Naive thymus-derived CD4-positive, alpha-beta T cell (primary cell): ENCODE data around the gene AOC1. TPM values are rescaled to one million over a fixed set of nuclear protein-coding genes. Genes with fewer than 3 reads are reported as not detected.

ENCODE experiments used
- ATAC-seq: fragments of 150-1000 bp; cut with Tn5 transposase; 2 replicates; pipeline ENCODE4 v1.10.0; 2021; ENCODE audit warnings: mild to moderate bottlenecking, moderate library complexity
- CTCF ChIA-PET: fragments of 350-600 bp; sonication (Branson Sonifier 250); formaldehyde crosslinking; loops from one replicate; lab custom pipeline; 2021; ENCODE audit warnings: antibody characterized with exemption; lab: Charles Lee
- POLR2A ChIA-PET: fragments of 350-600 bp; sonication (Branson Sonifier 250); formaldehyde crosslinking; loops from one replicate; lab custom pipeline; 2021; ENCODE audit warnings: antibody characterized with exemption, inconsistent platforms; lab: Charles Lee
- DNase-seq, 9 donors: peaks; one replicate each; pipeline versions ENCODE4 v3.0.0 to v3.0.0-alpha.2; 2020 to 2022; ENCODE audit warnings: mixed read lengths in 1 of 9
- H3K27ac ChIP-seq: one replicate; pipeline ENCODE4 v1.7.0; 2013; ENCODE audit warnings: mild to moderate bottlenecking, low read depth, low read length, moderate library complexity
- H3K27me3 ChIP-seq, 2 donors: one replicate each; pipeline ENCODE4 v1.7.0; 2013; ENCODE audit warnings: low read length in 2 of 2, mild to moderate bottlenecking in 2 of 2, moderate library complexity in 2 of 2; ENCODE audit not compliant: control insufficient read depth in 2 of 2, insufficient read depth in 2 of 2
- H3K36me3 ChIP-seq, 3 experiments: 1 replicate in 2 of 3; 2 replicates in 1 of 3; pipeline ENCODE4 v1.7.0; 2013; ENCODE audit warnings: low read length in 3 of 3, mild to moderate bottlenecking in 3 of 3, moderate library complexity in 1 of 3; ENCODE audit not compliant: insufficient read depth in 3 of 3, control insufficient read depth in 2 of 3
- H3K4me1 ChIP-seq, 2 donors: one replicate each; pipeline ENCODE4 v1.7.0; 2013; ENCODE audit warnings: low read length in 2 of 2, mild to moderate bottlenecking in 2 of 2, moderate library complexity in 1 of 2; ENCODE audit not compliant: control insufficient read depth in 2 of 2, insufficient read depth in 2 of 2
- H3K4me3 ChIP-seq: 2 replicates; pipeline ENCODE4 v1.7.0; 2013; ENCODE audit warnings: mild to moderate bottlenecking, low read length
- H3K9me3 ChIP-seq, 3 experiments: 1 replicate in 2 of 3; 2 replicates in 1 of 3; pipeline ENCODE4 v1.7.0; 2013; ENCODE audit warnings: low read length in 3 of 3; ENCODE audit not compliant: control insufficient read depth in 2 of 3
- H3K27ac Mint-ChIP-seq, 9 donors: one replicate each; pipeline ENCODE4 v1.8.0; 2020 to 2022; ENCODE audit warnings: mixed read lengths in 9 of 9, mild to moderate bottlenecking in 8 of 9, moderate library complexity in 5 of 9, inconsistent platforms in 2 of 9
- H3K27me3 Mint-ChIP-seq, 5 donors: one replicate each; pipeline ENCODE4 v1.8.0; 2021 to 2022; ENCODE audit warnings: mixed read lengths in 5 of 5, mild to moderate bottlenecking in 1 of 5
- H3K36me3 Mint-ChIP-seq, 5 donors: one replicate each; pipeline ENCODE4 v1.8.0; 2020 to 2022; ENCODE audit warnings: mixed read lengths in 5 of 5, mild to moderate bottlenecking in 3 of 5, inconsistent platforms in 1 of 5
- H3K4me1 Mint-ChIP-seq, 7 donors: one replicate each; pipeline ENCODE4 v1.8.0; 2020 to 2022; ENCODE audit warnings: mixed read lengths in 7 of 7, mild to moderate bottlenecking in 3 of 7, inconsistent platforms in 1 of 7
- H3K4me3 Mint-ChIP-seq, 10 donors: one replicate each; pipeline ENCODE4 v1.8.0; 2020 to 2022; ENCODE audit warnings: mild to moderate bottlenecking in 10 of 10, mixed read lengths in 10 of 10, moderate library complexity in 6 of 10, inconsistent platforms in 2 of 10
- H3K9me3 Mint-ChIP-seq, 11 donors: one replicate each; pipeline ENCODE4 v1.8.0; 2020 to 2022; ENCODE audit warnings: mixed read lengths in 11 of 11, mild to moderate bottlenecking in 4 of 11, inconsistent platforms in 1 of 11, moderate library complexity in 1 of 11
- intact Hi-C, 2 donors: fragments of 100-400 bp; cut with micrococcal nuclease; formaldehyde crosslinking; loops; one replicate each; pipeline ENCODE4 v1.15.1; 2023
- polyA plus RNA-seq, 2 donors: library from polyadenylated mRNA; unstranded; fragments of 300-500 nt; fragmentation: Illumina TruSeq; gene quantifications; one replicate each; pipeline ENCODE4 v1.2.3, GENCODE V29; 2021
- total RNA-seq, 6 experiments: library from RNA in 5 of 6; stranded (reverse) in 5 of 6; gene quantifications; 1 replicate in 5 of 6; 2 replicates in 1 of 6; pipeline ENCODE4 v1.2.3 and lab custom pipeline; 2021 to 2026

The AOC1 gene
- total and polyA plus RNA-seq, 7 experiments from 2014 or later: 0.56 TPM; not detected in 6

DNA sequence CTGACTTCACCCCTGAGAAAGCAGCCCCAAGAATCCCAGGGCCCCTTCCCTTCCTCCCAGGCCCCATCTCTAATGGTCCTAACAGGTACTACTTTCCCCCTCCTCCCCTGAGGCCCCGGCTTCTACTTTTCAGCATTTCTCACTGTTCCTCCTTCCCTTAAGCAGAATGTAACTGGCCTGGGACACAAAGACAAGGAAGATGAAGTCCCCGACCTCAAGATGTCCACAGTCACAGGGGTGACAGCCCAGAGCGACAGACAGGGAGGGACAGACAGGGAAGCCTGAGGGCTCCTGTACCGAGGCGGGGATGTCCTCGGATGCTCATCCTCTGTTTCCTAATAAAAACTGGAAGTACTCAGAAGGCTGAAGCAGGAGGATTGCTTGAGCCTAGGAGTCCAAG, 11.6 kb downstream of the AOC1 start:
- no peak for DNase-seq
- ChIA-PET CTCF (no interaction called here), POLR2A (no interaction called here)
- Histone ChIP-seq H3K4me1 (no peaks in the 10 kb centered on the region), H3K36me3 (no peaks in the 10 kb centered on the region), H3K9me3 (no peaks in the 10 kb centered on the region), H3K27me3 (no peaks in the 10 kb centered on the region), H3K27ac (no peak overlapping the region), H3K4me3 (no peak overlapping the region)
- H3K4me3 Mint-ChIP-seq: no peak overlapping the region
- no peaks in the 10 kb centered on the region for H3K4me1 Mint-ChIP-seq
- intact Hi-C loops: no loop called here
- peaks cover 0 to 19% (median 0%) of the 10 kb centered on the region in 11 donors for H3K9me3 Mint-ChIP-seq
- H3K36me3 Mint-ChIP-seq: no peaks in the 10 kb centered on the region
- ATAC-seq: no peak
- H3K27me3 Mint-ChIP-seq: peaks cover 10 to 34% (median 16%) of the 10 kb centered on the region in 5 donors
- H3K27ac Mint-ChIP-seq: no peak overlapping the region

DNA sequence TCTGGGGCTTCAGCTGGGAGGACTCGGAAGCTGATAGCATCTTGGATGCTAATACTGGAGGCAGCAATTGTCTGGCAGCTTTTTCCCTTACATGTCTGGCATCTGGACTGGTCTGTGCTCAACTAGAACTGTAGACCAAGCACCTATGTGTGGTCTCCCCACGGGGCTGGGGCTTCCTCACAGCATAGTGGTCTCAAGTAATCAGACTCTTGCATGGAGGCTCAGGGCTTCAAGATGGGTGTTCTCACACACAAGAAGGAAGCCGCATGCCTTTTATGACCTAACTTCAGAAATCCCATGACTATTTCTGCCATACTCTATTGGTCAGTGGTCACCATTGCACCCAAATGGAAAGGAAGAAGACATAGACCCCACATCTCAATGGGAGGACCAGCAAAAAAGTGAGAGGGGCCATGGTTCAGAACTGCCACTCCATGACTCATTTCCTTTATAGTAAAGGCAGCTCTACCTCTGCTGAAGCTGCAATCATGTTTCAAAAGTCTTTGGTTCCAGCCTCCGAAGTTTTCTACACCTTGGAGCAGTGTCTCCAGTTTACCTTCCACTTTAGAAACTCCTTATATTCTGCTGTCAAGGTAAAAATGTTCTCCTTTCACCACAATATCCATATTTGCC, 14.7 kb downstream of the AOC1 start:
- Histone ChIP-seq H3K27ac (no peak overlapping the region), H3K4me1 (no peaks in the 10 kb centered on the region), H3K27me3 (no peaks in the 10 kb centered on the region), H3K36me3 (no peaks in the 10 kb centered on the region), H3K9me3 (no peaks in the 10 kb centered on the region), H3K4me3 (no peak overlapping the region)
- ATAC-seq: no peak
- intact Hi-C loops: no loop called here
- Mint-ChIP-seq H3K4me3 (no peak overlapping the region), H3K9me3 (peaks cover 0 to 19% (median 2%) of the 10 kb centered on the region in 11 donors), H3K36me3 (no peaks in the 10 kb centered on the region), H3K4me1 (no peaks in the 10 kb centered on the region), H3K27ac (no peak overlapping the region), H3K27me3 (peaks cover 15 to 34% (median 24%) of the 10 kb centered on the region in 5 donors)
- CTCF ChIA-PET: interaction anchor here (1.0 to 1.1 kb wide), 2 partner anchors 9 to 10 kb away, joined by 3 read pairs; no protein-coding TSS in a partner anchor
- no peak for DNase-seq
- POLR2A ChIA-PET: no interaction called here

DNA sequence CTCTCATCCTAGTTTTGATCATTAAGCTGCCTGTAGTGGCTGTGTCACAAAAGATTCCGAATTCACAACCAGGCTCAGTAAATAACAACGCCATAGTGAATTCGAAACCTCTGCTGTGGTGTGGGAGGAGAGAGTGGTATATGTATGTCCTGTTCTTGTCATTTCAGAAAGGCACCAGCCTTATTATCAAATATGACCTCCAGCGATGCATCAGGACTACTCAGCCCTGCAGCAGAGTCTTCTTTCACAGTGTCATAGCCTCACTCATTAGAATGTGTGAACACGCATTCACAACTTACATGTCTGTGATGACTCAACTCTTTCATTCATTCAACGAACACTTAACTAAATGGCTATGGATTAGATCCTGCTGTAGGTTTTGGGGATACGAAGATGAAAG, 15.3 kb downstream of the AOC1 start:
- CTCF ChIA-PET: interaction anchor here (1.0 kb wide), 1 partner anchor 9 kb away, joined by 3 read pairs; no protein-coding TSS in a partner anchor
- Mint-ChIP-seq H3K4me1 (no peaks in the 10 kb centered on the region), H3K4me3 (no peak overlapping the region), H3K27ac (no peak overlapping the region), H3K27me3 (peaks cover 11 to 32% (median 25%) of the 10 kb centered on the region in 5 donors), H3K9me3 (peaks cover 0 to 19% (median 2%) of the 10 kb centered on the region in 11 donors), H3K36me3 (no peaks in the 10 kb centered on the region)
- DNase-seq: no peak
- Histone ChIP-seq H3K9me3 (no peaks in the 10 kb centered on the region), H3K4me3 (no peak overlapping the region), H3K27me3 (no peaks in the 10 kb centered on the region), H3K36me3 (no peaks in the 10 kb centered on the region), H3K27ac (no peak overlapping the region), H3K4me1 (no peaks in the 10 kb centered on the region)
- intact Hi-C loops: no loop called here
- POLR2A ChIA-PET: no interaction called here
- no peak for ATAC-seq

DNA sequence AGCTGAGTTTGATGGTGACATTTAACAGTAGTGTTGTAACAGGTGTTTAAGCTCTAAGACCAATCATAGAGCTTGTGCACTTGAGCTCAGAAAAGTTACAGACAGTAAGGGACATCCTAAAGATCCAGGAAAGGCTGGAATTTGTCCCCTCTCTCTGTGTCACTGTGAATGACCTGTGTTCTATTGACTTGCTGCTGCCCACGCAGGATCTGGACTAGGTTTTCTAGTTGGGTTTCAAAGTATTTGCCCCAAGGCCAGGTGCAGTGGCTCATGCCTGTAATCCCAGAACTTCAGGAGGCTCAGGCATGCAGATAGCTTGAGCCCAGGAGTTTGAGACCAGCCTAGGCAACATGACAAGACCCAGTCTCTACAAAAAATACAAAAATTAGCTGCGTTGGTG, 17.1 kb downstream of the AOC1 start:
- H3K4me1 Mint-ChIP-seq: peaks cover 0 to 2% (median 2%) of the 10 kb centered on the region in 7 donors
- peaks cover 11 to 48% (median 25%) of the 10 kb centered on the region in 5 donors for H3K27me3 Mint-ChIP-seq
- no peak overlapping the region for H3K4me3 Mint-ChIP-seq
- H3K4me1 ChIP-seq: no peaks in the 10 kb centered on the region
- ChIA-PET POLR2A (no interaction called here), CTCF (interaction anchor here (0.6 kb wide), 1 partner anchor 140 kb away, joined by 3 read pairs; no protein-coding TSS in a partner anchor)
- H3K27me3 ChIP-seq: no peaks in the 10 kb centered on the region
- H3K36me3 Mint-ChIP-seq: no peaks in the 10 kb centered on the region
- no peak for ATAC-seq
- no peak overlapping the region for H3K4me3 ChIP-seq
- no peak overlapping the region for H3K27ac Mint-ChIP-seq
- peaks cover 0 to 15% (median 2%) of the 10 kb centered on the region in 11 donors for H3K9me3 Mint-ChIP-seq
- no peak overlapping the region for H3K27ac ChIP-seq
- H3K9me3 ChIP-seq: no peaks in the 10 kb centered on the region
- intact Hi-C loops: no loop called here
- H3K36me3 ChIP-seq: no peaks in the 10 kb centered on the region
- no peak for DNase-seq

DNA sequence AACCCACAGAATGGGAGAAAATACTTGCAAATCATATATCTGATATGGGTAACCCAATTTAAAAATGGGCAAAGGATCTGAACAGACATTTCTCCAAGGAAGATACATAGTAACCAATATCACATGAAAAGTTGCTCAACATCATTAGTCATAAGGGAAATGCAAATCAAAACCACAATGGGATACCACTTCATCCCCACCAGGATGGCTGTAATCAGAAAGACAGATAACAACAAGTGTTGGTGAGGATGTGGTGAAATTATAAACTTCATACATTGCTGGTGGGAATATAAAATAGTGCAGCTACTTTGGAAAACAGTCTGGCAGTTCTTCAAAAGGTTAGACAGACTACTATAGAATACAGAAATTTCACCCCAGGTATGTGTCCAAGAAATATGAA, 19.3 kb downstream of the AOC1 start:
- DNase-seq: no peak
- H3K27me3 ChIP-seq: no peaks in the 10 kb centered on the region
- peaks cover 7 to 11% of the 10 kb centered on the region in 2 donors for H3K4me1 ChIP-seq
- no peak overlapping the region for H3K27ac Mint-ChIP-seq
- no peak overlapping the region for H3K4me3 Mint-ChIP-seq
- H3K27me3 Mint-ChIP-seq: peaks cover 6 to 59% (median 14%) of the 10 kb centered on the region in 5 donors
- intact Hi-C loops: no loop called here
- no peaks in the 10 kb centered on the region for H3K36me3 Mint-ChIP-seq
- no peak overlapping the region for H3K4me3 ChIP-seq
- H3K9me3 Mint-ChIP-seq: peaks cover 0 to 9% (median 2%) of the 10 kb centered on the region in 11 donors
- H3K4me1 Mint-ChIP-seq: peaks cover 0 to 23% (median 17%) of the 10 kb centered on the region in 7 donors
- no peaks in the 10 kb centered on the region for H3K9me3 ChIP-seq
- POLR2A ChIA-PET: no interaction called here
- no peak overlapping the region for H3K27ac ChIP-seq
- ATAC-seq: no peak
- CTCF ChIA-PET: no interaction called here
- H3K36me3 ChIP-seq: no peaks in the 10 kb centered on the region

DNA sequence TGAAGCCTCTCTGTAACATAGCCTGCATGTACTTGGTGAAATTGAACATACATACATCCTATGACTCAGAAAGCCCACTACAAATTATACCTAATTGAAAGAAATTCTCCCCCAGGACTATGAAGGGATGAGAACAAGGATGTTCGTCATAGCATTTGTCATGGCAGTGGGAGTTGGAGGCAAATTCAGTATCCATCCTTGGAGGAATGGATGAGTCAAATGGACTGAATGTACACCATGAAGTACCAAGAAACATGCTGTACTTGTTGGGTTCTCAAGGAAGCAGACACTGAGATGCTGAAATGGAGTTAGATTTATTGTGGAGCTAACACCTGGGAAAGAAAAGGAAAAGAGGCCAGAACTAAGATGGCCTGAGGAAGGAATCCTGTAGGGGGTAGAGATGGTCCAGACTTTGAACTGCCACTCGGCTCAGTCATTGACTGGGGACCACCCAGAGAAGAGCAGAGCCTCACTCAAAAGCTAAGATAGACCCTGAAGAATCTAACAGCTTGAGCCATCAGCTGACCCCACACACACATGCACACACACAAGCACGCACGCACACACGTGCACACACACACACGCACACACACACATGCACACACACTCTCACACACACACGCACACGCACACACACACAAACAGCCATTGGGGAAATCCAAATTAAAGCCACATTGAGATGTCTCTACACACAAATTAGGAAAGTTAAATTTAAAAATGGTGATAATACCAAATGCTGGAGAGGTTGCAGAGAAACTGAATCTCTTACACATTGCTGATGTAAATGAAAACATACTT, 22.3 kb downstream of the AOC1 start:
- Histone ChIP-seq H3K27me3 (no peaks in the 10 kb centered on the region), H3K4me1 (peaks cover 7 to 11% of the 10 kb centered on the region in 2 donors), H3K36me3 (no peaks in the 10 kb centered on the region), H3K27ac (no peak overlapping the region), H3K4me3 (no peak overlapping the region), H3K9me3 (peaks cover 0 to 2% (median 0%) of the 10 kb centered on the region in 3 experiments)
- peaks cover 3 to 32% (median 29%) of the 10 kb centered on the region in 7 donors for H3K4me1 Mint-ChIP-seq
- H3K9me3 Mint-ChIP-seq: peaks cover 0 to 10% (median 6%) of the 10 kb centered on the region in 11 donors
- CTCF ChIA-PET: interaction anchor here (1.6 kb wide), 1 partner anchor 24 kb away, joined by 5 read pairs; no protein-coding TSS in a partner anchor
- intact Hi-C loops: loop anchor here in 1 of 2 donors (5.0 kb wide), 1 partner anchor 452 kb away; no protein-coding TSS in a partner anchor
- POLR2A ChIA-PET: interaction anchor here (0.7 kb wide), 1 partner anchor 81 kb away, joined by 3 read pairs; no protein-coding TSS in a partner anchor
- H3K27ac Mint-ChIP-seq: peak overlapping the region in 1 of 9 donors; percentile 70
- peak overlapping the region in 1 of 10 donors; percentile 68 for H3K4me3 Mint-ChIP-seq
- no peaks in the 10 kb centered on the region for H3K36me3 Mint-ChIP-seq
- DNase-seq (no peak), ATAC-seq (no peak)
- H3K27me3 Mint-ChIP-seq: peaks cover 0 to 69% (median 2%) of the 10 kb centered on the region in 5 donors
